ENCODE data around the gene PTPRT.

Gene PTPRT

DNA sequence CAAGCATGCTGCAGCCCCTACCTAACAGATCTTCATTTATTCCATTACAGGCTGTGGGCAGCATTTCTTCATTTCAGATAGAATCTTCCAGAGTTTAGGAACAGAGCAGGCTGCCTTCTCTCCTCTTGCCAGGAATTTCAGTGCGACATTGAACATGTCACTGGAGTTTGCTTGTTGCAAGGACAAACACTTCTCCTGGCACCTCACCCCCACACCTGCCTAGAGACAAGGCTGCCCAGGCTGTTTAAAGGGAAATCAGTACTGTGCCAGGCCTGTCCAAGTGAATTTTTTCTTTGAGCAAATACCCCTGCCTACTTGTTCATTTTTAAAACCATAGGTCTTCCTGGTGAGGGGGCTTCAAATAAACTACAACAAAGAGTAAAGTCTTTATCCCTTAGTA is 594.1 kb downstream of the PTPRT start:
- DNase-seq: no peak

DNA sequence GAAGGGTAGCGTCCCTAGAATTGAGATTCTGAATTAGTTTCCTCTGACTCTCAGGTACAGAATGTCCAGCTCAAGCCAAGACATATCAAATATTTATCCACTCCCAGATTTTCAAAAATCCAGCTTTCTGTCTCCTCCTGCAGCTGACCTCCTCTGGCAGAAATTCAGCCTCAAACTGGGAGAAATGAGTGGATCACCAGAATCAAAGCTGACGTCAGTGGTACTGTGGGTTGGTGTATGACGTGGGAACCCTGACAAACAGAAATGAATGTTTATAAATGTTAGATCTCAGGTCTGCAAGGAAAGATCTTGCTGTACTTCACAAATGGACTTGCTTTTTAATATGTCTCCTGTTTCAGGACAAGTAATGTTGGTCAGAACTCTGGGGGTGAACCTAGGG is 595.0 kb downstream of the PTPRT start:
- DNase-seq: no peak

DNA sequence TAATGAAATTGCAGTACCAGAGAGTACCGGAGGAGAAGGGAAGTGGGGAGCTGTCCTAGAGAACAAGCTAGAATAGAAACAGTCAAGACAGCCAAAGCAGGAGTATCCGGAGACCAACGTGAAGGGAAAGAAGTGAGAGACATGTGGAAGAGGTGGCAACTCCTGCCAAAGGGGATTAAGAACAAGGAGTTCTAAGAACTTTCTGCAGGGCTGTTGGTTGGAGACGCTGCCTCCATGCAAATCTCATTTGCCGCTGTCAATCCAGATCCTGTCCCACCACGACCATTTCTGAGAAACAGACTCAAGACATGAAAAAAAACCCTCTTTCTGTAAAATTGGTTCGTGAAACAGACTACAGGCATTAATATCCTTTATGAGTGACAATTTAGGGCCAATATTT is 595.7 kb downstream of the PTPRT start:
- DNase-seq: no peak

DNA sequence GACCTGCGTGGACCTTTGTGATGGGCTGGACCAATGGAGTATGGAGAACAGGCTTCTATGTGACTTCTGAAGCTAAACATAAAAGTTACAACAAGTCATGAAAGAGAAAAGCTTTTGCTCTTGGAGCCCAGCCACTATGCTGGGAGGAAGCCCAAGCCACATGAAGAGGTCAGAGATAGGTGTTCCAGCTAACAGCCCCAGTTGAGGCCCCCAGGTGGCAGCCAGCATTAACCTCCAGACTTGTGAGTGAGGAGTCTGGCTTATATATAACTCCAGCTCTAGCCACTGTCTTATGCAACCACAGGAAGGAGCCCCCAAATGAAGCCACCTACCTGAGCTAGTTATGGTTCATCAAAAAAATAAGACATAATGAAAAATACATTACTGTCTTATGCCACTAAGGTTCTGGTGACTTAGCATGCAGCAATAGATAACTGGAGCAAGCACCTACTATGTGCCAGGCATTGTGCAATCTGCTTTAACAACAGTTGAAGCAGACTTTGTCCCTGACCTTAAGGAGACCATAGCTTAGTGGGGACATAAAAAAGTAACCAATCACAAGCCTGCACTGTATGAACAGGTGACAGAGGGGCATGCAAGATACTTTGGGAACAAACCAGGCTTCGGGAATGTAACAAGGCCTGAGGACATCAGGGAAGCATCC is 599.6 kb downstream of the PTPRT start:
- DNase-seq: no peak

DNA sequence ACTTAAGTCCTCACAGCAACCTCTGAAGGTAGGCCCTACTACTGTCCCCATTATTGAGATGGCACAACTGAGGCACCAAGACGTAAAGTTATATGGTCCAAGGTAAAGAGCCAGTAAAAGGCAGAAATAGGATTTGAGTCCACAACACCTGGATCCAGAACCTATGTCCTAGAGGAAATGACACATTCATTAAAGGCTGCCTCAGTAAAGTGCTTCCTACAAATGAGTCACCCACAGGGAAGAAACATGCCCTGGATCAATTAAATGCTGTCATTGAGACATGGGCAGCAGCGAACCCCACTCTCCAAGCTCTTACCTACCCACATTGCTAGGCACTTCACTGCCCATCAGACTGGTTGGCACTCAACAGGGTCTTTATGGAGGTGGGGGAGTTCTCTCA is 600.9 kb downstream of the PTPRT start:
- no peak for DNase-seq

DNA sequence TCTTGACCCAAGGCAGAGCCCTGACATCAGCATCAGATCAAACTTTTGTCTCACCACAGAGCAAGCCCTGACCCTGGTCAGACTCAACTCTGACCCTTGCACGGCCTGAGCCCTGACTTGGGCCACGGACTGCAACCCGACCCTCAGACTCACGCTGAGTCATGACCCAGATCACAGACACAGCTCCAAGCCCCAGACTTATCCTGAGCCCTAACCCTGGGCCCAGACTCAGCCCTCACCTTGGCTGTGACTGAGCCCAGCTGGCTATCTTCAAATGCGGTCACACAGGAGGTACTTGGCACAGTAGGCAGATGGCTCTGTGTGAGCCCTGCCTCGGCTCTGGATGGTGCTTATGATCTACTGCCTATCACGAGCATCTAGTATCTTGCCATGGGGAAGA is 602.3 kb downstream of the PTPRT start:
- no peak for DNase-seq

DNA sequence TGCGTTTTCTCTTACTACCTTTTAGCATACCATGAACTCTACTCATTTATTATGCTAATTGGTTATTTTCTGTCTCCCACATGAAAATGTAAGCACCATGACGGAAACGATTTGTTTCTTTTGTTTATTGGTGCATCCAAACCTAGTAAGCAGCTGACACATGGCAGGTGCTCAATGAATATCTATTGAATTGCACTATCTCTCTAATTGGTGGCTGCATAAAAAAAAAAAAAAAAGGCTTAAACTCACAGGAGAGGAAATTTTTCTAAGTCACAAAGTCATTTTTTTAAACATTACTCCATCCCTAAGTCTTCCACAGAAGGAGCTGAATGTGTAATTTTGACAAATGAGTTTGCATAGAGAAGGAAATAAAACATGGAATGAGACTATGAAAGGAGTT is 608.4 kb downstream of the PTPRT start:
- DNase-seq: no peak

DNA sequence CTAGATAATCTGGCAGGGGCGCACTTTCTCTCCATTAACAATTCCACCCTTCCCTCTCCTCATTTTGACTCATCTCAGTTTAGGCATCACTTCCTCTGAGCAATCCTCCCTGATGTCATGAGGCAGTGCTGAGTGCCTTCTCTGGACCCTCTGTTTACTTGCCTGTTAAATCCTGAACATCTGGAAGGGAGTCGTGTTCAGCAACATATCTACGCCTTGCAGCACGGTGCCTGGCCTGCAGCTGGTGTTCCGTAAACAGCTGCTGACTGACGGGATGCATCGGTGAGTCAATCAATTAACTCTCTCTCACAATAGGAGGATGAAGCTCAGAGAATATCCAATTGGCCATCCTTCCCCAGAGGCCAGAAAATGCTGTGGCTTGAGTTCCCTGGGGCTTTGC is 613.5 kb downstream of the PTPRT start:
- no peak for DNase-seq

DNA sequence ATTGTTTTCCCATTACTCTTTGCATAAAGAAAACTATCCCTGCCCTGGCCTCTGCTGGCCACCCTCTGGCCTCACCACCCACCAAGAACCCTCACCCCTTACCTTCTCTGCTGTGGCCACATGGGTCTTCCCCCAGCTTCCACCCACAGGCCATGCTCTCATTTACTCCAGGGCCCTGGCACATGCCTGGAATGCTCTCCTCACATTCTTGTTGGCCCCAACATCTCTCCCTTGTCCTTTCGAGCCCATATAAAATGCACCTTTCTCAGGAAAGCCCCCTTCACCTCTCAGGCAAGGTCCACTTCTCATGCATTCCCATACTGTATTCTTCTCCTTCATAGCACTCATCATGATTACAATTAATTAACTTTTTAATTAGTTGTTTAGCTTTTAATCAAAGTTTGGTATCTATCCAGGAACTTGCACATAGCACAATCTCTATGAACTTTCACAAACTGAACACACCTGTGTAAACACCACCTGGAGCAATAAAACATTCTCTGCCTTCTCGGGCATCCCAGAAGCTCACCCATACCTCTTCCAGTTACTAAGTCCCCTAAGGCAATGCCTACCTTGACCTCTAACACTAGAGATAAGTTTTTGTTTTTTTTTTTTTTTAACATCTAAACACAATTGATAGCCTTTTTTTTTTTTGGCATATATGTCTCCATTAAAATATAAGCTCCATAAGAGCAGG is 617.2 kb downstream of the PTPRT start:
- no peak for DNase-seq

DNA sequence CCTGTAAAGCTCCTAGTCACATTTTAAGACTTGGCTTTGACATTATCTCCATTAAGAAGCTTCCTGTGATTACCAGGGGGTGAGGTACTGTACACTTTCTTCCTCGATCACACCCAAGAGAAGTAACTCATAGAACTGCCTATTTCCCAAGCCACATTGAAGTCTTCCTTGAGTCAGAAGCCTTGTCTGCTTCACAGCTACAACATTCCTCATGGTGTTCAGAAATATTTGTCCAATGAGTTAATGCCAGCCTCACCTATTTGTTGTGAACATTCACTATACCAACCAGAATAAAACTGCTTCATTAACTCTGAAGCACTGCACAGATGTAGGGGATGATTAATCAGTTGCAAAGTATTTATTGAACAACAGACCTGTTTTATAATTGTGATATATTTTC is 622.3 kb downstream of the PTPRT start:
- no peak for DNase-seq

DNA sequence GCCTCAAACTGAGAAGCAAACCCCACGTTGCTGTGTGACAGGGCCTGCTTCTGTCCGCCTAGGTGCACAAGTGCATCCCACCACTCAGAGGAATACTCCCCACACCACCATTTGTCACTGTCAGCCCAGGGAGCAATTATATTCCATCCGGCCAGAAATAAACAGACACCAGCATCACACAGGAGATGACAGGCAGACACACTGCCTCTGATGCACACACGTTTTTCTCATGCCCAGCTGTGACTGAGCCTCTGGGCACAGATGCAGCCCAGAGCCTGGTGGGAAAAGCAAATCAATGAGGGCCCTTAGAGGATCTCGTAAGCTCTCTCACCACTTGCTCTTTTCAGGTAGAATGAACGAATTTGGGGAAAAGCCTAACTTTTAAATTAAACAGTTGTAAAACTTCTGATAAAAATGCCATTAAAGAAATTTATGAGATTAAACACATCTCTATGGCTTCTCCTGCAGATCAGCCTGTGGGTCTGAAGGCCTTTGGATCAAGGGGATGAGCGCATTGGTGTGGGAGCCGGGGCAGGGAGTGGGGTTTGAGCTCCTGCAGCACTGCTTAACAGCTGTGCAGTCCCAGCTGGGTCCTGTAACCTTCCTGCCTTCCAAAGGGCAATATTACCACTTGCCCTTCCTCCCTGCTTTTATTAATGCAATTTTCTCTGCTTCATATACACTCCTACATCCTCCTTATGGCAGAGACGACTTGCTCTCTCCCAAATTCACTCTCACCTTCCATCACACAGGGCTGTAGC is 624.3 kb downstream of the PTPRT start:
- no peak for DNase-seq

DNA sequence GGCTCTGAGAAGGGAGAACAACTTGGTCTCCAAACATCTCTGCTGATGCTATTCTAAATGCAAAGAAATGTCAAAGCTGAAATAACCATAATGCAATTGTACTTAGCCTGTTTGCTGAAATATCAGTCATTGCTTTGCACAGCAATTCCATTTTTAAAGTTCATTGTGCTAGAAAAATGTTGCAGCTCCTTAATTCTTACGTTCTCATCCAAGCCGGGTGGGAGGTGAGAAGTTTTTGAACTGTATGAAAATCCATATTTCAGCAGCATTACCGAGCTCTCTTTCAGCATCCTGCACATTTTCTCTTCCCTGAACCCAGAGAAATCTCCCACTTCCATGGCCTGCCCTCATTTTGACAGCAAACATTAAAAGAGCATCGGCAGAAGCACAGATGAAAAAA is 630.0 kb downstream of the PTPRT start:
- no peak for DNase-seq

DNA sequence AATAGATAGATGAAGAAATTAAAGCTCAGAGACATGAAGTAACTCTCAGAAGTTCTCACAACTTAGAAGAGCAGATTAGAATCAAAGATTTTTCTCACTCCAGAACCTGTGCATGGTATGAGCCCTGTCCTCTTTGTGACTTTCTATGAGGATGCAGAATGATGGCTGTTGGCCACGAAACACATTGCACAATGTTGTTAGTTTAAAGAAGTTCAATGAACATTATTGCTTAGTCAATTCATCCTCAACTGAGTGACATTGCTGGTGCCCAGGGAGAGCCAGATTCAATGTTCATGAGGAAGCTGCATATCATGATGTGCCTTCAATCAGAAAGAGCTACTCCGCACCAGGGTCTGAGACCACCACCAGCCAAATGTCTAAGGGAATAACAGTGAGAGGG is 633.1 kb downstream of the PTPRT start:
- no peak for DNase-seq

DNA sequence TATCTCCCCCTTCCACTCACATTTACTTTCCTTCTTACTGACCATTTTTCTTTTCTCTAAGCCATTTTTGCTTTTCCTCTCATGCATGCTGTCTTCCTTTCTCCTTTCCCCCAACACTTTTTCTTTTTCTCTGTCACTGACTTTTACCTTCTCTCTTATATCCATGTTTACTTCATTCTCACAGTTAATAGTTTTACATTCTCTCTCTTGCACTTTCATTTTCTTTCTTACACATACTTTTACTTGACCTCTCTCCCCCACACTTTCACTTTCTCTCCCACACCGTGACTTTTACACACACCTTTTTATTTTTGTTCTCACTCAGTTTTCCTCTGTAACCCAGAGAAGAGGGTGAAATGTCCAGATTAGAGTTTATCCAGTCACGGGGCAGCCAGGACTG is 636.3 kb downstream of the PTPRT start:
- DNase-seq: no peak

DNA sequence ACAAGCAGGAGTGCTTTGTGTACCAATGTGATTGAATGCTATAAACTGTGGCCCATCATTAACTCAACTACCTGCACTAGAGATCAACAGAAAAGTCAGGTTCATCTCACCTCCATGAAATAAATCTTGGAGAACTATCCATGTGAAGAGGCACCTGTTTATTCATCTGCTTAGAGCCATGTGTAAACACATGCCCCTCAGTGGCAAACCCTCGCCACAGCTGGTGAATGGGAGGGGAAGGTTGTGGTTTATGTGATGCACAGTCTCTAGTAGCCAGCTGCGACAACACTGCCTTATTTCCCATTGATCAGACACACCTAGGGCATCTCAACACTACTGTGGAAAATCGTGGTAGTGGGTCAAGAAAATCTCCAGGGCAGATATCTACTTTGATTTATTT is 640.2 kb downstream of the PTPRT start:
- no peak for DNase-seq

DNA sequence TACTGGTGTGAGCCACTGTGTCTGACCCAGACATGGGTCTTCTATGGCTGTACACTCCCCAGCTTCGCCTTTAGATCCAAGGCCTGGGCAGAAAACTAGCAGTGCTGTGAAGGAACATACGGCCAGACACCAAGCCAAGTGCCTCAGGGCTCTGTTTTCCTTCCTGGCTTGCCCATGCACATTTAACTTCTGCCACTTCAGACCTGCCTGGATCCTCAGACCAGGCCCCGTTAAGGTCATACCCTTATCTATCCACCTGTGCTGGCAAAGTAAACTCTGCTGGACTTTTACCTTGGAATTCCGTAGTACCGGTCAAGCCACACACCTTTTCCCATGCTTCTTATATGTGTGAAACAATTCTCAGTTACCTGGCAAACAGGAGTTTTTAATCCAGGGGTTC is 644.8 kb downstream of the PTPRT start:
- no peak for DNase-seq

DNA sequence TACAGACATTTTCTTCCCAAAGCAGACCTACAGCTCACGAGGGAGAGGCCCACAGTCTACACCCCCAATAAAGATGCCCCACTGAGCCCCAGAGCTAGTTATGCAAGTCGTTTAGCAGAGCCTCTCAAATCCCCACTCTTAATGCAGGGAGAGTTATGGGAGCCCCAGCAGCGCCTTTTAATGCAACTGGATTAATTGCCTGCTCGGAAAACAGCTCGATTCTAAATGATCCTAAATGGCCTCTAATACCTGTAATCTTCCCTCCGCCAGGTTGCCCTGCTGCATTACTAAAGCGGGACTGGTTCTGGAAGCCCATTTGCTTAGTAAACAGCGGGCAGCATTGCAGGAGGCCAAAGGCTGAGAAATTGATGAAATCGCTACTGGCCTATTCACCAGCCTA is 656.9 kb downstream of the PTPRT start:
- DNase-seq: no peak

DNA sequence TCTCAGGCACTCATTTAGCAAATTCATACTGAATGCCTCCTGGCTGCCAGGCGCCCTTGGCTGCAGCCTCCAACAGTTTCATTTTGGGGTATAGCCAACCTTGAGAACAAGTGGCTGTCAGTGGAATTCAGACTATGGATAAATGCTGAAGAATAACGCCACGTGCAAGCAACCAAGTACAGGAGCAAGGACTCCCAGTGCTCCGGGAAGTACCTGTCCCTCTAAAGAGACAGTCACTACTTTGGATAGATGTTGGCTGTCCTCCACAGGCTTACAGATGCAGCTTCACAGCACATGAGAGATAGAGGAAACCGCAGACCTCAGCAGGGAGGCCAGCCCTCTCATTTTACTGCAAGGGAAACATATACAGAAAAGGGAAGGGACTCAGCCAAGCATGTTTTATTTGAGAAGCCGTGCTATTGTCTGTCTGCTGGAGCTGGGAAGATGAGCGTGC is 658.2 kb downstream of the PTPRT start:
- no peak for DNase-seq

DNA sequence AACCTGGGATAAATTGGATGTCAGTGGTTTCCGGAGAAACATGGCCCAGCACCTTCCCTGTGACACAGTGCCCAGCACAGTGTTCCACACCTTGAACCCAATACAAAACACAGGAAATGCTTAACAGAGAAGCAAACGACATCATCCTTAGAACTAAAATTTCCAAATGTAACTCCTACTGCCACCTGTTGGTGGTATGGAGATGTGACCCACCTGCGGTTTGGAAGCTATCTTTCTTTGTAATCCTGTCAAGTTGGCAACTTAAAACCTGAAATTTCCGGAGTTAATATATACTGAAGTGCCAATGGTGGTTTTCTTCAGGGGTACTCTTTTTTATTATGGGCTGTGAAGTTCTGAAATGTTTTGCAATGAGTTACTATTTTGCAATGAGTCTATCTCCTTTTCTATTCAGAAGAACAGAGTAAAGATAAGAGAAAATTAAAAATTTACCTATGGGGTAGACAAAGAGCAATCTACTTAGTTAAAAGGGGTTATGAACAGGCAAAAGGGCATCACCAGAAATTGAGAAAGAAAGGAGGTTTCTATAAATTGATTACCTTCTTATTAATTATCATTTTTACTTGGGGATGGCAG is 658.8 kb downstream of the PTPRT start:
- no peak for DNase-seq

DNA sequence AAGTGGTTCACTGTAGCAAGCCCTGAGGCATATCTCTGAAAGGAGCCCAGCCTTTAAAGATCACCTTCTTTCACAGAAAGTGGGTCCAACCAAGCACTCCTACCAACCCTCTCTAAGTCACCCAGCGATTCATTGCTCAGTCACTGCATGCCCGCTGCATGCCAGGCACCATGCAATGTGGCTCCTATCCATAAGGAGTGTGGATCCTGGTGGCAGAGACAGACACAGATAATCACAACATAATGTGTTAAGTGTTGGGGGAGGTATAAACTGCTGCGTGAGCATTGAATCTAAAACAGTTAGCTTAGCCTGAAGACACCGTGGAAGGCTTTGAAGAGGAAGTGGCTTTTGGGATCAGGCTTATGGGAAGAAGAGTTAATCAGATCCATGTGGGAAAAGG is 659.5 kb downstream of the PTPRT start:
- no peak for DNase-seq

DNA sequence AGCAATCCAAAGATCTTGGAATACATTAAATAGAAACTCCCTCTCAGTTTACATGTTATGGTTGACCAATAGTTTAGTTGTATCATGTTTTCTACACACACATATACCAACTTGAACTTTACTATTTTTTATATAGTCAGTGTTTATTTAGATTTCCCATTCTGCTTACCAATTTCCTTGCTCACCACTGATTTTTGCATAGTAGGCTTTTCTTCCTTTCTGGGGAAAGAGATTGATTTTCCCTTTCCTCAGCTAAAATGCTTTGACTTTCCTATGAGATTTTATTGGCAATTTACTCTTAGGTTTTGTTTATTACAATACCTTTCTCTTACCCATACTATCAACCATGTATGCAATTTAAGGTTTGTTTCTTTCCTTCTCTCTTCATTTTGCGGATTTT is 665.6 kb downstream of the PTPRT start:
- DNase-seq: no peak

DNA sequence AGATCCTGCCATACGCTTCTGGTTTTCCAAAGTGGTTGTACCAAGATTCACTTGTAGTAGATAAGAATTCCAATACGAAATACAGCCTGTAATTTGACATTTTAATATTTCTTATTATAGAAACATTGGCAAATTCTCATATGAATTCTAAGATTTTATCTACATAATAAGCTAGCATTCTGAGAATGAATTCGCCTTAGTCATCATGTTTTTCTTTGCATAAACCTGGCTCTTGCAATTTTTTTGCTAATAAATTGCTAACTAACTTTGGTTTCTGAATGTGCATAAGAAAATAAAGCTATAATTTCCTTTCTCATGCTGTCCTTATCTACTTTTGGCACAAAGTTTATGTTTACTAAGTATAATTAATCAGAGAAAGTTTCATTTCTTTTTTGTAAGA is 673.0 kb downstream of the PTPRT start:
- no peak for DNase-seq

DNA sequence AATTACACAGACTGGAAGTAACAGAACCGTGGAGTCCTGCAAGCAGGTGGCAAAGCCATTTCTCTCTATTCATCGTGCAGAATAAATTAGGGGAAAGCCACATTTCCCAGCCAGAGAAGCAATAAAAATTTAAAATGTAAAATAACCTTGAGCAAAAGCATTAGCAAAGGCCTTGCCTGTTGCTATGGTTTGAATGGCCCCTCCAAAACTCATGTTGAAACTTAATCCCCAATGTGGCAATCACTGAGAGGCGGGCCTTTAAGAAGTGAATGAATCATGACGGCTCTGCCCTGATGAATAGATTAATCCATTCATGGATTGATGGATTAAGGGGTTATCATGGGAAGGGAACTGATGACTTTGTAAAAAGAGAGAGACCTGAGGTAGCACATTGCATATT is 679.0 kb downstream of the PTPRT start:
- no peak for DNase-seq

DNA sequence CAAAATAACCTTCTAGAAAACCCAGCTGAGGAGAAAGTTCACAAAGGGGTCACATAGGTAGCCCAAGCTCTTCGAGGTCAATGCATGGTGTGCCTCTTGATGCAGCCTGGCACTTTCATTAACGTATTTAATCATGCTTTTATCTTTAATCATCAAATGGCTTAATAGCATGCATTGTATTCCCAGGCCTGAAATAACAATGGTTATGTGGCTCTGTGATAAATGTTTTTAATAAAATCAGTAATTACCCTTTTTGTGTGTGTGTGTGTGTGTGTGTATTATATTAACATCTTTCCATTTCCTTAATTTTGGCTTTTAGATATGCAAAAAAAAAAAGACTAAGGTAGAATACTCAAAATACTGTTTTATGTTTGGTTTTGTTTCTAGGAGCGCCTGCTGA is 681.8 kb downstream of the PTPRT start:
- DNase-seq: no peak
